GM12872 (cell line): ENCODE data around the gene BLVRB.

ENCODE experiments used
- TF ChIP-seq, protein P1 (sequence below): IDR thresholded peaks from 3 replicates; pipeline ENCODE4 v1.5.1; 2011; ENCODE audit warnings: low read depth, mild to moderate bottlenecking, low read length, moderate library complexity; ENCODE audit not compliant: insufficient read depth

BLVRB gene

DNA sequence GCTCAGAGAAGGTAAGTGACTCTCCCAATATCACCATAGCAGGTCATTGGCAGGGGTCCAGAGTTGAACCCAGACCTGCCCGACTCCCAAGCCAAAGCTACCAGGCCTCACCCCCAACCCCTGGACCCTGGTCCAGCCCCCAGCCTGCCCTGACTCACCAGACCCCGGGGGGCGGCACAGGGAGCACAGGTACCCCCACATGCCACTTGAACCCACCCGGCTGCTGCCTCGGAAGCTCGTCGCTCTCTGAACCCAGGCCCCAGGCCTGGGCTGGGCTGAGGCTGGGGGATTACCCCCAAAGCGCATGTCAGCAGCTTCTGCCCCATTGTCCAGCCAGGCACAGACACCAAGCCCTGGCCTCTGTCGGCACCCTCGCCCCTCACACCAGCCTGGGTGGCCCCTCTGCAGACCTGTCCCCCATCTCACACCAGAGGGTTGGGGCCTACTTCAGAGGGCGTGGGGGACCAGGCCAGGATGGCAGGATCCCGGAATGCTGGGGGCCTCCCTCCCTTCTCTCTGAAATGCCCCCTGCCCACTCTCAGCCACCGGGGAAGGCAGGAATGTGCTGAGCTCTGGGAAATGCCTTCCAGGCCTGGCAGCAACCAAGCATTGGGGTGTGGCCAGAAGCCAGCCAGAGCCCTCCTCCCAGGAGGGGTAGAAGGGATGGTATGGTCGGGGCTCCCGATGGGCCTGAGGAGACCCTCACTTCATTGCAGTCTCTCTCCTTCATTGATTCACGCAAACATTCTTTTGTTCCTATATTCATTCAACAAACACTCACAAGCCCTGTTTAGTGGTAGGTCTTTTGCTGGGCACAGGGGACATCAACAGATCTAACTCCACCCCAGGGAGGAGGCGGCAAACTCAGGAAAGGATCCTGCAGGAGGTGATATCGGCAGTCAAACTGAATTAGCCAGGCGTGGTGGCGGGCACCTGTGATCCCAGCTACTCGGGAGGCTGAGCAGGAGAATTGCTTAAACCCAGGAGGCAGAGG, 50.7 kb downstream of the BLVRB start:
- TF ChIP-seq, protein P1, sequence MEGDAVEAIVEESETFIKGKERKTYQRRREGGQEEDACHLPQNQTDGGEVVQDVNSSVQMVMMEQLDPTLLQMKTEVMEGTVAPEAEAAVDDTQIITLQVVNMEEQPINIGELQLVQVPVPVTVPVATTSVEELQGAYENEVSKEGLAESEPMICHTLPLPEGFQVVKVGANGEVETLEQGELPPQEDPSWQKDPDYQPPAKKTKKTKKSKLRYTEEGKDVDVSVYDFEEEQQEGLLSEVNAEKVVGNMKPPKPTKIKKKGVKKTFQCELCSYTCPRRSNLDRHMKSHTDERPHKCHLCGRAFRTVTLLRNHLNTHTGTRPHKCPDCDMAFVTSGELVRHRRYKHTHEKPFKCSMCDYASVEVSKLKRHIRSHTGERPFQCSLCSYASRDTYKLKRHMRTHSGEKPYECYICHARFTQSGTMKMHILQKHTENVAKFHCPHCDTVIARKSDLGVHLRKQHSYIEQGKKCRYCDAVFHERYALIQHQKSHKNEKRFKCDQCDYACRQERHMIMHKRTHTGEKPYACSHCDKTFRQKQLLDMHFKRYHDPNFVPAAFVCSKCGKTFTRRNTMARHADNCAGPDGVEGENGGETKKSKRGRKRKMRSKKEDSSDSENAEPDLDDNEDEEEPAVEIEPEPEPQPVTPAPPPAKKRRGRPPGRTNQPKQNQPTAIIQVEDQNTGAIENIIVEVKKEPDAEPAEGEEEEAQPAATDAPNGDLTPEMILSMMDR, result no peak

DNA sequence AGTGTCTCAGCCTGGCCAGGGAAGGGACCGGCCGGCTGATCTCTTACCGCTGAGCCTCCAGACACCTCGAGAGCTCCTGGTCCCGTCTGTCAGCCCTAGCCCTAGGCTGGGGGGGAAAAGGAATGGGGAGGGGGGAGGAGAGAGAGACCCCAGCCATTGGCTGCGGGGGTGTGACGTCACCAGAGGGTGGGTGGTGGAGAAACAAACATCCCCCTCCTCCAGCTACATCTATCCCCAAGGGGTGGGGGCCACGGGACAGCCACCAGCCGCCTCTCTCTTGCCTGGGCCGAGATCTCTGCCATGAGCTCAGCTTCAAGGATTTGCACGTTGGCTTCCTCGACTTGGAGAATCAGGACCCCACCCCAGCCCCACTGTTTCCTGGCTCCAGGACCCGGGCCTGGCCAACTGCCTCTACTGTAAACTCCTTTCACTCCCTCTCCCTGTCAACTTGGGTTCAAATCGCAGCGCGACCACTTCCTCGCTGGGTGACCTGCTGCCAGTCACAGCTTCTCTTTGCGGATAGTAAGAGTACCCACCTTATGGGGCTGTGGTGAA, 52.2 kb downstream of the BLVRB start, which contains the start of gene PRX:
Gene PRX (minus strand): TSS at position 88 of the 555 bp plus-strand sequence. CDS start 5,446 bp downstream, outside the sequence.
- TF ChIP-seq, protein P1, result no peak

DNA sequence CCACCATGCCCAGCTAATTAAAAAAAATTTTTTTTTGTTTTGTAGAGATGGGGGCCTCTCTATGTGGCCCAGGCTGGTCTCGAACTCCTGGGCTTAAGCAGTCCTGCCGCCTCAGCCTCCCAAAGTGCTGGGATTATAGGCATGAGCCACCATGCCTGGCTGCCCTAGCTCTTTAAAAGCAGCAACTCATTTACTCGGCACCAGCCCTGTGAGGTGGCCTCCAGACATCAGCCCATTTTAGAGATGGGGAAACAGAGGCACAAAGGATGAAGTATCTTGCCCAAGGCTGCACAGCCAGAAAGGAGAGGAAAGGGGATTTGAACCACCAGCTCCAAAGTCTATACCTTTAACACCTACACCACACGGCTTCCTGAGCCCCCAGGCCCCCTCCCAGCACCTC, 52.7 kb downstream of the BLVRB start:
- TF ChIP-seq, protein P1, result no peak

DNA sequence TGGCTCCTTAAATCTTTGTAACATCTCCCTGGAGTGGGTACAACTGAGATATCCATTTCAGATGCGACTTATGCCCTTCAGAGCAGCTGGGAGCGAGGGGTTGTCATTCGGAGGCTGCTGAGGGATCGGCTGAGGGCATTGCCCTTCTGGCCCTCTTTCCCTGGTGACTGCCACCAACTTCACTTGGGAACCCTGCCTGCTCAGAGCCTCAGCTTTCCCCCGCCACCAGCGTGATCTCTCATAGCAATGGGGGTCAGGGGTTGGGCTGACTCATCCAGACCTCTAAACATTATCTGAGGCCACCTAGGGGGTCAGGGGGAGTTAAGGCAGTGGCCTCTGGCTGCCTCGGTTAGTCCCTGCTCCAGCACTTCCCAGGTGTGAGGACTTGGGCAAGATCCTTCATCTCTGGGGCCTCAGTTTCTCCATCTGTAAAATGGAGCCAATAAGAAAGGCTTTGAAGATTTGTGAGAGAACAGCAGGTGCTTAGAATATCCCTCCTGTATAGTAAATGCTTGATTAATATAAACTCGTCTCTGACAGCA, 53.5 kb downstream of the BLVRB start:
- TF ChIP-seq, protein P1, result no peak

DNA sequence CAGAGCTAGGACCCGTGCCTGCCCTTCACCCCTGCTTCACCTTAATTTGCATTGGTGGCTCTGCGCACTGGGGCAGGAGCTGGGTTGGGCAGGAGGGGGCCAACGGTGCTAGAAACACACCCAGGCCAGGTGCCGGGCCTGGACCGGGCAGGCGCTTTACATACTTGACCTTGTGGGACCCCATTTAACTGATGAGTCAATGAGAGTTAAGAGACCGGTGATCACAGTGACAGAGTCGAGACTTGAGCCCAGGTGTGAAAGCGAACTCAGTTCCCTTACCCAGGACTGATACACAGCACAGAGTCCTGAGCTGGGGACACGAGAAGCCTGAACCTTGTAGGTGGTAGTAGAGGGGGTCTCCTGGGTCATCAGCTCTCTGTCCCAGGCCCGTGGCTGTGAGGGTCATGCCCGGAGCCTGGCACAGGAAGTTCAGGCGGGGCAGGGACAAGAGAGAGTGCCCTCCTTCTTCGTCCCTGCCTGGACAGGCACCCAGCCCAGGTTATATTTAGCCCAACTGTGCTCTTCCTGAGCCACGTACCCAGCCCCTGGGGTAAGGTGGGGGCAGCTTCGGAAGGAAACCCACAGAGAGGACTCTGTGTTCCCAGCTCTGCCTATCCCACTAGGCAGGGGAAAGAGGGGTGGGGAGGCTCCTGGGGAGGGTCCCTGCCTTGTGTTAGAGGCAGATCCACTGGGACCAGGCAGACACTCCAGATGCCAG, 54.3 kb downstream of the BLVRB start:
- TF ChIP-seq, protein P1, result no peak

DNA sequence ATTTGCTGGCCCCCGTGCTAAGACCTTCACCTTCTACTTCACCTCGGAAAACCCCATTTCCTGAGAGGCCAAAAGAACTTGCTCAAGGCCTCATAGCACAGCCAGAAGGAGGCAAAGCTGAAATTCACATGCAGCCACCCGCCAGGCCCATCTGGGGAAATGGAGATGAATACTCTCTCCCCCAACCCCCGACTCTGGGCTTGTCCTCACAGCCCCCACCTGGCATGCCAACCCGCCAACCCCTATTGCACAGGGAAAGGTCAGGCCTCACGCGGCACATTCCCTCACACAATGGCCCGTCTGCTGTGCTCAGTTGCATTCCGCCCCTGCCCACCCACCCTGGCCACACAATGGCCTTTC, 55.5 kb downstream of the BLVRB start:
- TF ChIP-seq, protein P1, result no peak
